HG03442 (cell line): ENCODE results near the gene RNF225.
"Not testable (repeated sequence)": the region's sequence is repeated elsewhere in the genome, so short reads cannot be mapped to it uniquely, and the experiment has no call there.

Experiments used
- ATAC-seq: cut with Tn5 transposase; IDR thresholded peaks from one replicate; pipeline ENCODE4 v1.9.1; 2021; ENCODE audit warnings: mild to moderate bottlenecking, moderate library complexity; ENCODE audit not compliant: unreplicated experiment

The RNF225 gene

GRCh38 chr19:58407658-58408151 lies 12.2 kb downstream of the RNF225 start:
- ATAC-seq, result no peak

GRCh38 chr19:58408152-58409009 lies 12.9 kb downstream of the RNF225 start, which contains the start of gene ZNF584:
Gene ZNF584, plus strand, starts transcription at chr19:58408649. Its CDS starts 499 bp downstream, at chr19:58409148.
- ATAC-seq, result peak; percentile 84

- peak; percentile 12 for ATAC-seq
Measured at GRCh38 chr19:58409010-58409790, 13.7 kb downstream of the RNF225 start.

GRCh38 chr19:58416604-58417003 lies 21.1 kb downstream of the RNF225 start:
- ATAC-seq, result no peak

- ATAC-seq, result no peak
Measured at GRCh38 chr19:58417071-58417470, 21.6 kb downstream of the RNF225 start.

GRCh38 chr19:58428617-58429016 lies 33.2 kb downstream of the RNF225 start:
- ATAC-seq, result no peak

GRCh38 chr19:58429745-58430144 lies 34.3 kb downstream of the RNF225 start:
- no peak for ATAC-seq

GRCh38 chr19:58434217-58434616 lies 38.8 kb downstream of the RNF225 start:
- no peak for ATAC-seq

- ATAC-seq, result peak; percentile 95
Measured at GRCh38 chr19:58439576-58440554, 44.4 kb downstream of the RNF225 start, which contains the start of gene ZNF132. Gene ZNF132, minus strand, starts transcription at chr19:58440153. Its CDS starts 332 bp downstream, at chr19:58439821.

GRCh38 chr19:58440556-58440955 lies 45.1 kb downstream of the RNF225 start:
- ATAC-seq, result no peak

GRCh38 chr19:58442986-58443385 lies 47.5 kb downstream of the RNF225 start:
- not testable (repeated sequence) for ATAC-seq
